MM.1S (cell line): ENCODE results near the gene TMEM108.

Experiments
- DNase-seq: peaks from one replicate; pipeline ENCODE4 v3.0.0-alpha.2; 2015
- H2AFZ ChIP-seq: fragments of 300-600 bp; sonication (generic); 2 replicates; pipeline ENCODE4 v1.6.0; 2016; ENCODE audit warnings: antibody characterized with exemption, low read length
- H3F3A ChIP-seq: fragments of 300-600 bp; sonication (generic); 2 replicates; pipeline ENCODE4 v1.6.1; 2016; ENCODE audit warnings: mild to moderate bottlenecking, antibody characterized with exemption, low read length, moderate library complexity, mixed read lengths; ENCODE audit not compliant: insufficient read depth
- H3K27ac ChIP-seq: fragments of 300-600 bp; sonication (generic); 2 replicates; pipeline ENCODE4 v1.5.1; 2016; ENCODE audit warnings: mild to moderate bottlenecking, low read length
- H3K27me3 ChIP-seq: fragments of 300-600 bp; sonication (generic); replicated peaks from 2 replicates; pipeline ENCODE4 v1.6.0; 2016; ENCODE audit warnings: low read length; ENCODE audit not compliant: insufficient read depth
- H3K36me3 ChIP-seq: fragments of 300-600 bp; sonication (generic); replicated peaks from 2 replicates; pipeline ENCODE4 v1.6.1; 2016; ENCODE audit warnings: mild to moderate bottlenecking, low read length, mixed read lengths; ENCODE audit not compliant: insufficient read depth
- H3K4me1 ChIP-seq: fragments of 300-600 bp; sonication (generic); 2 replicates; pipeline ENCODE4 v1.6.1; 2016; ENCODE audit warnings: low read length, mixed read lengths
- H3K4me2 ChIP-seq: fragments of 300-600 bp; sonication (generic); 2 replicates; pipeline ENCODE4 v1.6.0; 2016; ENCODE audit warnings: low read depth, low read length
- H3K4me3 ChIP-seq: fragments of 300-600 bp; sonication (generic); 2 replicates; pipeline ENCODE4 v1.5.1; 2016; ENCODE audit warnings: low read length, mixed read lengths
- H3K79me2 ChIP-seq: fragments of 300-600 bp; sonication (generic); 2 replicates; pipeline ENCODE4 v1.6.1; 2016; ENCODE audit warnings: mixed run types, low read length, mixed read lengths
- H3K9ac ChIP-seq: fragments of 300-600 bp; sonication (generic); 2 replicates; pipeline ENCODE4 v1.6.1; 2016; ENCODE audit warnings: low read length, mixed read lengths
- H3K9me2 ChIP-seq: fragments of 300-600 bp; sonication (generic); replicated peaks from 2 replicates; pipeline ENCODE4 v1.6.1; 2016; ENCODE audit warnings: mild to moderate bottlenecking, low read length, mixed read lengths; ENCODE audit not compliant: insufficient read depth
- H3K9me3 ChIP-seq: fragments of 300-600 bp; sonication (generic); replicated peaks from 2 replicates; pipeline ENCODE4 v1.6.1; 2016; ENCODE audit warnings: mild to moderate bottlenecking, low read length, mixed read lengths; ENCODE audit not compliant: insufficient read depth
- H4K20me1 ChIP-seq: fragments of 300-600 bp; sonication (generic); 2 replicates; pipeline ENCODE4 v1.6.1; 2016; ENCODE audit warnings: mild to moderate bottlenecking, low read length, moderate library complexity, mixed read lengths; ENCODE audit not compliant: insufficient read depth
- CTCF ChIP-seq: fragments of 300-600 bp; sonication (generic); IDR thresholded peaks from 2 replicates; pipeline ENCODE4 v1.5.1; 2016; ENCODE audit warnings: antibody characterized with exemption, low read length, mixed read lengths
- EZH2 ChIP-seq: fragments of 300-600 bp; sonication (generic); optimal IDR thresholded peaks from 2 replicates; pipeline ENCODE3; 2017; ENCODE audit warnings: low read depth, mild to moderate bottlenecking, antibody characterized with exemption, low read length, mixed read lengths
- EZH2phosphoT487 ChIP-seq: fragments of 300-600 bp; sonication (generic); IDR thresholded peaks from 2 replicates; pipeline ENCODE4 v1.6.1; 2018; ENCODE audit warnings: antibody characterized with exemption, low read length

The TMEM108 gene

GRCh38 chr3:133152056-133152455 lies 113.9 kb downstream of the TMEM108 start:
- Histone ChIP-seq H3K4me2 (no peak overlapping the region), H2AFZ (no peak overlapping the region), H3K27me3 (no peaks in the 10 kb centered on the region), H3K9me3 (no peaks in the 10 kb centered on the region), H3K4me1 (peaks cover 15% of the 10 kb centered on the region; the same call in 1 of the 2 replicates), H3K36me3 (no peaks in the 10 kb centered on the region), H3K79me2 (no peaks in the 10 kb centered on the region), H3K9ac (no peak overlapping the region), H4K20me1 (no peaks in the 10 kb centered on the region), H3K27ac (no peak overlapping the region), H3K4me3 (no peak overlapping the region), H3F3A (no peaks in the 10 kb centered on the region; the same call in 1 of the 2 replicates), H3K9me2 (no peaks in the 10 kb centered on the region)
- no peak for TF ChIP-seq CTCF
- no peak for TF ChIP-seq EZH2phosphoT487
- TF ChIP-seq EZH2, result no peak
- DNase-seq, result no peak

GRCh38 chr3:133152681-133153220 lies 114.6 kb downstream of the TMEM108 start:
- Histone ChIP-seq H3K9me2 (no peaks in the 10 kb centered on the region), H3K4me1 (peaks cover 12% of the 10 kb centered on the region; the same call in 1 of the 2 replicates), H3K79me2 (no peaks in the 10 kb centered on the region), H3K36me3 (no peaks in the 10 kb centered on the region), H3K9ac (no peak overlapping the region), H3K4me3 (no peak overlapping the region), H3K4me2 (no peak overlapping the region), H3F3A (no peaks in the 10 kb centered on the region; the same call in 1 of the 2 replicates), H2AFZ (no peak overlapping the region), H3K27me3 (no peaks in the 10 kb centered on the region), H3K9me3 (no peaks in the 10 kb centered on the region), H4K20me1 (no peaks in the 10 kb centered on the region), H3K27ac (no peak overlapping the region)
- no peak for DNase-seq
- TF ChIP-seq CTCF (no peak), EZH2phosphoT487 (no peak), EZH2 (no peak)

- H3K9me3 ChIP-seq, result no peaks in the 10 kb centered on the region
- no peaks in the 10 kb centered on the region for H3K9me2 ChIP-seq
- H3K9ac ChIP-seq, result no peak overlapping the region
- no peaks in the 10 kb centered on the region for H3F3A ChIP-seq
- no peaks in the 10 kb centered on the region for H3K79me2 ChIP-seq
- no peak overlapping the region for H3K4me3 ChIP-seq
- no peaks in the 10 kb centered on the region for H4K20me1 ChIP-seq
- no peak overlapping the region for H2AFZ ChIP-seq
- DNase-seq, result no peak
- H3K4me2 ChIP-seq, result no peak overlapping the region
- no peak overlapping the region for H3K27ac ChIP-seq
- H3K36me3 ChIP-seq, result no peaks in the 10 kb centered on the region
- H3K4me1 ChIP-seq, result peaks cover 7% of the 10 kb centered on the region; the same call in 1 of the 2 replicates
- TF ChIP-seq CTCF (no peak), EZH2 (no peak), EZH2phosphoT487 (no peak)
- no peaks in the 10 kb centered on the region for H3K27me3 ChIP-seq
Observed at GRCh38 chr3:133153382-133153781, 115.2 kb downstream of the TMEM108 start.
